ENCODE measurements around the gene FARSA.

DNA sequence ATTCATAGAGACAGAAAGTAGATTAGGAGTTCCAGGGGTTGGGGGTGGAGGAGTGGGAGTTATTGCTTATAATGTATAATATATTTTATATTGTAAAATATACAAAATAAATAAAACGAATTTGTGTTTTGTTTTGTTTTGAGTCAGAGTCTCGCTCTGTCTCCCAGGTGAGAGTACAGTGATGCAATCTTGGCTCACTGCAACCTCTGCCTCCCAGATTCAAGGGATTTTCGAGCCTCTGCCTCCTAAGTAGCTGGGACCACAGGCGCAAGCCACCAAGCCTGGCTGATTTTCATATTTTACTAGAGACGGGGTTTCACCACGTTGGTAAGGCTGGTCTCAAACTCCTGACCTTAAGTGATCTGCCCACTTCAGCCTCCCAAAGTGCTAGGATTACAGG lies 26.0 kb upstream of the FARSA start:
- TF ChIP-seq, protein P1, sequence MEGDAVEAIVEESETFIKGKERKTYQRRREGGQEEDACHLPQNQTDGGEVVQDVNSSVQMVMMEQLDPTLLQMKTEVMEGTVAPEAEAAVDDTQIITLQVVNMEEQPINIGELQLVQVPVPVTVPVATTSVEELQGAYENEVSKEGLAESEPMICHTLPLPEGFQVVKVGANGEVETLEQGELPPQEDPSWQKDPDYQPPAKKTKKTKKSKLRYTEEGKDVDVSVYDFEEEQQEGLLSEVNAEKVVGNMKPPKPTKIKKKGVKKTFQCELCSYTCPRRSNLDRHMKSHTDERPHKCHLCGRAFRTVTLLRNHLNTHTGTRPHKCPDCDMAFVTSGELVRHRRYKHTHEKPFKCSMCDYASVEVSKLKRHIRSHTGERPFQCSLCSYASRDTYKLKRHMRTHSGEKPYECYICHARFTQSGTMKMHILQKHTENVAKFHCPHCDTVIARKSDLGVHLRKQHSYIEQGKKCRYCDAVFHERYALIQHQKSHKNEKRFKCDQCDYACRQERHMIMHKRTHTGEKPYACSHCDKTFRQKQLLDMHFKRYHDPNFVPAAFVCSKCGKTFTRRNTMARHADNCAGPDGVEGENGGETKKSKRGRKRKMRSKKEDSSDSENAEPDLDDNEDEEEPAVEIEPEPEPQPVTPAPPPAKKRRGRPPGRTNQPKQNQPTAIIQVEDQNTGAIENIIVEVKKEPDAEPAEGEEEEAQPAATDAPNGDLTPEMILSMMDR (IDR thresholded peaks at IDR 0.05) = no peak
- TF ChIP-seq POLR2AphosphoS5 (IDR thresholded peaks at IDR 0.05) = no peak

Data from upper lobe of left lung (tissue), 4 donors.